NCI-H774 (cell line): Measurements from ENCODE around the gene SNAPC2.
"Not testable (repeated sequence)": the region's sequence is repeated elsewhere in the genome, so short reads cannot be mapped to it uniquely, and the experiment has no call there.

ENCODE experiments used
- DNase-seq: peaks from one replicate; lab custom pipeline; 2025; lab: John Stamatoyannopoulos, UW

The SNAPC2 gene

GRCh38 chr19:7908742-7909461 is 11.2 kb upstream of the SNAPC2 start:
- DNase-seq = no peak

GRCh38 chr19:7909471-7910067 is 10.6 kb upstream of the SNAPC2 start:
- DNase-seq = no peak

- DNase-seq = no peak
Measured at GRCh38 chr19:7910321-7911161, 9.6 kb upstream of the SNAPC2 start.

- DNase-seq = no peak
Measured at GRCh38 chr19:7911508-7912143, 8.5 kb upstream of the SNAPC2 start.

- no peak for DNase-seq
Measured at GRCh38 chr19:7912144-7912696, 7.9 kb upstream of the SNAPC2 start.

GRCh38 chr19:7912697-7913564 is 7.2 kb upstream of the SNAPC2 start:
- DNase-seq = no peak

- DNase-seq = no peak
Measured at GRCh38 chr19:7913652-7914051, 6.5 kb upstream of the SNAPC2 start.

- DNase-seq = no peak
Measured at GRCh38 chr19:7914099-7914498, 6.0 kb upstream of the SNAPC2 start.

- DNase-seq = no peak
Measured at GRCh38 chr19:7914598-7915045, 5.5 kb upstream of the SNAPC2 start, which contains the start of gene TGFBR3L. Gene TGFBR3L, plus strand, starts transcription at chr19:7914830.

GRCh38 chr19:7915250-7916102 is 4.7 kb upstream of the SNAPC2 start:
- DNase-seq = no peak

GRCh38 chr19:7916103-7916954 is 3.8 kb upstream of the SNAPC2 start:
- DNase-seq = peak; percentile 31

- no peak for DNase-seq
Measured at GRCh38 chr19:7916955-7917266, 3.2 kb upstream of the SNAPC2 start.

- DNase-seq = no peak
Measured at GRCh38 chr19:7917267-7918061, 2.7 kb upstream of the SNAPC2 start.

- DNase-seq = not testable (repeated sequence)
Measured at GRCh38 chr19:7918062-7918614, 2.0 kb upstream of the SNAPC2 start.

GRCh38 chr19:7918615-7919421 is 1.3 kb upstream of the SNAPC2 start:
- DNase-seq = no peak

- peak; percentile 93 for DNase-seq
Measured at GRCh38 chr19:7920519-7921301, 572 bp downstream of the SNAPC2 start.
